Sigmoid colon (tissue), 7 donors: ENCODE results near the gene BORCS5. TPM values are rescaled to one million over a fixed set of nuclear protein-coding genes. Genes with fewer than 3 reads are reported as not detected.
"Not testable (repeated sequence)": the region's sequence is repeated elsewhere in the genome, so short reads cannot be mapped to it uniquely, and the experiment has no call there.

ENCODE experiments used
- DNase-seq: peaks from one replicate; pipeline ENCODE4 v3.0.0-alpha.2; 2019
- H3K27ac ChIP-seq, 4 donors: fragments of 200-600 bp; sonication (generic); one replicate each; pipeline ENCODE4 v1.5.1; 2016 to 2019; ENCODE audit warnings: mild to moderate bottlenecking in 1 of 4
- H3K27me3 ChIP-seq, 3 donors: fragments of 200-600 bp; sonication (generic); one replicate each; pipeline ENCODE4 v1.5.1; 2019; ENCODE audit warnings: mild to moderate bottlenecking in 1 of 3
- H3K36me3 ChIP-seq, 4 donors: fragments of 200-600 bp; sonication (generic); one replicate each; pipeline ENCODE4 v1.5.1; 2016 to 2019
- H3K4me1 ChIP-seq, 4 donors: fragments of 200-600 bp; sonication (generic); one replicate each; pipeline ENCODE4 v1.5.1; 2017 to 2019
- H3K4me3 ChIP-seq, 4 donors: fragments of 200-600 bp; sonication (generic); one replicate each; pipeline ENCODE4 v1.5.1; 2017 to 2019; ENCODE audit warnings: mild to moderate bottlenecking in 2 of 4, moderate library complexity in 1 of 4
- H3K9me3 ChIP-seq, 4 donors: fragments of 200-600 bp in 3 of 4; sonication (generic) in 3 of 4; one replicate each; pipeline versions ENCODE4 v1.5.1 to v1.6.1; 2013 to 2019
- CTCF ChIP-seq, 4 experiments: fragments of 450-650 bp in 3 of 4; fragments of 200-600 bp in 1 of 4; IDR thresholded peaks; one replicate each; pipeline ENCODE4 v1.5.1; 2016 to 2019; ENCODE audit warnings: antibody characterized with exemption in 4 of 4, mild to moderate bottlenecking in 3 of 4, moderate library complexity in 2 of 4
- EP300 ChIP-seq, 4 donors: sonication (generic); formaldehyde crosslinking; IDR thresholded peaks; one replicate each; pipeline ENCODE4 v1.6.1; 2017; ENCODE audit warnings: antibody characterized with exemption in 4 of 4
- POLR2A ChIP-seq, 2 donors: fragments of 450-650 bp; IDR thresholded peaks; one replicate each; pipeline ENCODE4 v1.6.1; 2016; ENCODE audit warnings: antibody characterized with exemption in 2 of 2, mild to moderate bottlenecking in 2 of 2, moderate library complexity in 2 of 2
- POLR2AphosphoS5 ChIP-seq, 4 donors: sonication (generic); formaldehyde crosslinking; IDR thresholded peaks; one replicate each; pipeline ENCODE4 v1.6.1; 2017; ENCODE audit warnings: antibody characterized with exemption in 4 of 4
- WGBS, 2 donors: extraction: QIAGEN DNeasy Blood & Tissue Kit; methylation state at CpG; one replicate each; pipeline ENCODE4 v1.1.7; 2013; 5-methylcytosine and 5-hydroxymethylcytosine counted together
- intact Hi-C: fragments of 100-400 bp; cut with DNase I; formaldehyde crosslinking; loops from one replicate; pipeline ENCODE4 v1.15.1; 2023
- polyA plus RNA-seq, 3 donors: library from polyadenylated mRNA; stranded (reverse); fragments of 200-250 nt; gene quantifications; one replicate each; pipeline ENCODE4 v1.2.3, GENCODE V29; 2013
- total RNA-seq, 4 donors: library from RNA; depleted of rRNA; stranded (reverse); fragments of >200 nt; gene quantifications; one replicate each; pipeline ENCODE4 v1.1.0, GENCODE V29; 2016
- donor health status: healthy with polysubstance abuse.
- donor health status: Bipolar disorder and iron deficiency.
- donor health status: healthy.

Gene BORCS5
- total and polyA plus RNA-seq, 7 donors, result 3.7 to 25.3 (median 7.1) TPM

- Histone ChIP-seq H3K4me1 (no peaks in the 10 kb centered on the region), H3K27me3 (no peaks in the 10 kb centered on the region), H3K9me3 (no peaks in the 10 kb centered on the region), H3K27ac (no peak overlapping the region), H3K36me3 (peaks cover 0 to 5% (median 0%) of the 10 kb centered on the region in 4 donors), H3K4me3 (no peak overlapping the region)
- TF ChIP-seq CTCF (IDR thresholded peaks at IDR 0.05) (no peak), EP300 (IDR thresholded peaks at IDR 0.05) (no peak), POLR2AphosphoS5 (IDR thresholded peaks at IDR 0.05) (no peak), POLR2A (IDR thresholded peaks at IDR 0.05) (no peak)
- WGBS, 2 donors, result 94% methylated on average over 7 of the region's 7 CpGs
- DNase-seq, result no peak
- intact Hi-C loops, result no loop called here
Observed at GRCh38 chr12:12469386-12469785, 112.5 kb downstream of the BORCS5 start.

GRCh38 chr12:12470751-12471306, 114.0 kb downstream of the BORCS5 start:
- WGBS, 2 donors, result 89 to 91% methylated on average over 7 of the region's 7 CpGs
- intact Hi-C loops, result no loop called here
- no peak for DNase-seq
- H3K27me3 ChIP-seq, result no peaks in the 10 kb centered on the region
- no peak overlapping the region for H3K27ac ChIP-seq
- H3K4me3 ChIP-seq, result no peak overlapping the region
- no peaks in the 10 kb centered on the region for H3K4me1 ChIP-seq
- peaks cover 0 to 6% (median under 1%) of the 10 kb centered on the region in 4 donors for H3K36me3 ChIP-seq
- no peaks in the 10 kb centered on the region for H3K9me3 ChIP-seq
- no peak for TF ChIP-seq POLR2A (IDR thresholded peaks at IDR 0.05)
- TF ChIP-seq POLR2AphosphoS5 (IDR thresholded peaks at IDR 0.05), result no peak
- no peak for TF ChIP-seq EP300 (IDR thresholded peaks at IDR 0.05)
- TF ChIP-seq CTCF (IDR thresholded peaks at IDR 0.05), result no peak

- peaks cover 5 to 21% (median 10%) of the 10 kb centered on the region in 4 donors for H3K36me3 ChIP-seq
- H3K27me3 ChIP-seq, H3K27ac ChIP-seq, H3K4me3 ChIP-seq, DNase-seq, H3K9me3 ChIP-seq, H3K4me1 ChIP-seq, intact Hi-C loops: not testable (repeated sequence)
- 87 to 89% methylated on average over 37 of the region's 37 CpGs for whole genome bisulfite sequencing, 2 donors
Observed at GRCh38 chr12:12471982-12472961, 115.4 kb downstream of the BORCS5 start.

GRCh38 chr12:12473223-12473622, 116.3 kb downstream of the BORCS5 start:
- H3K4me3 ChIP-seq, result no peak overlapping the region
- TF ChIP-seq POLR2A (IDR thresholded peaks at IDR 0.05), result no peak
- TF ChIP-seq EP300 (IDR thresholded peaks at IDR 0.05), result no peak
- no peak for TF ChIP-seq CTCF (IDR thresholded peaks at IDR 0.05)
- TF ChIP-seq POLR2AphosphoS5 (IDR thresholded peaks at IDR 0.05), result no peak
- DNase-seq, result no peak
- H3K27me3 ChIP-seq, result no peaks in the 10 kb centered on the region
- WGBS, 2 donors, result 95 to 99% methylated on average over 4 of the region's 4 CpGs
- H3K9me3 ChIP-seq, result no peaks in the 10 kb centered on the region
- no peak overlapping the region for H3K27ac ChIP-seq
- peaks cover 10 to 30% (median 15%) of the 10 kb centered on the region in 4 donors for H3K36me3 ChIP-seq
- intact Hi-C loops, result no loop called here
- no peaks in the 10 kb centered on the region for H3K4me1 ChIP-seq

GRCh38 chr12:12474471-12474928, 117.6 kb downstream of the BORCS5 start:
- Histone ChIP-seq H3K27ac (no peak overlapping the region), H3K36me3 (peaks cover 10 to 43% (median 15%) of the 10 kb centered on the region in 4 donors), H3K9me3 (no peaks in the 10 kb centered on the region), H3K4me1 (no peaks in the 10 kb centered on the region), H3K4me3 (no peak overlapping the region), H3K27me3 (no peaks in the 10 kb centered on the region)
- WGBS, 2 donors, result 70 to 79% methylated on average over 8 of the region's 8 CpGs
- no peak for DNase-seq
- intact Hi-C loops, result no loop called here
- TF ChIP-seq POLR2AphosphoS5 (IDR thresholded peaks at IDR 0.05) (no peak), POLR2A (IDR thresholded peaks at IDR 0.05) (no peak), CTCF (IDR thresholded peaks at IDR 0.05) (no peak), EP300 (IDR thresholded peaks at IDR 0.05) (no peak)
